Stimulated activated CD4-positive, alpha-beta T cell treated with anti-CD3 and anti-CD28 coated beads, Interleukin-1b, Interleukin-23, amount 100 ng/mL, for 4 hours (primary cell): ENCODE measurements around the gene RNF126.
A peak's percentile ranks its signal among the peaks of the same experiment; 100 is the strongest.

ENCODE experiments used
- DNase-seq, 2 donors: peaks; one replicate each; pipeline ENCODE4 v3.0.0-alpha.2; 2020; ENCODE audit warnings: low read depth in 2 of 2

RNF126 gene

GRCh38 chr19:663682-664117 is 686 bp upstream of the RNF126 start:
- DNase-seq, result no peak

GRCh38 chr19:662207-662961 is 630 bp downstream of the RNF126 start:
- peak; percentile 58 to 63 for DNase-seq

GRCh38 chr19:661427-662196 is 1.4 kb downstream of the RNF126 start:
- DNase-seq, result peak; percentile 42 to 50

- no peak for DNase-seq
These were observed 2.1 kb downstream of the RNF126 start for GRCh38 chr19:660793-661426.

- DNase-seq, result no peak
These were observed 3.8 kb downstream of the RNF126 start for GRCh38 chr19:658916-659839.

- DNase-seq, result no peak
These were observed 4.8 kb downstream of the RNF126 start for GRCh38 chr19:658059-658839.

- no peak for DNase-seq
These were observed 5.4 kb downstream of the RNF126 start for GRCh38 chr19:657611-658010.

- no peak for DNase-seq
These were observed 6.1 kb downstream of the RNF126 start for GRCh38 chr19:656751-657559.

- no peak for DNase-seq
These were observed 7.3 kb downstream of the RNF126 start for GRCh38 chr19:655691-656090.

- DNase-seq, result no peak
These were observed 9.6 kb downstream of the RNF126 start for GRCh38 chr19:653425-653824.

- no peak for DNase-seq
These were observed 10.3 kb downstream of the RNF126 start for GRCh38 chr19:652467-653389.

- DNase-seq, result no peak
These were observed 11.0 kb downstream of the RNF126 start for GRCh38 chr19:651991-652390.

GRCh38 chr19:651114-651818 is 11.7 kb downstream of the RNF126 start:
- DNase-seq, result no peak

GRCh38 chr19:650121-650520 is 12.9 kb downstream of the RNF126 start:
- no peak for DNase-seq

- DNase-seq, result no peak
These were observed 13.9 kb downstream of the RNF126 start for GRCh38 chr19:648904-649801.

- no peak for DNase-seq
These were observed 14.7 kb downstream of the RNF126 start for GRCh38 chr19:648305-648704.
